Stomach (tissue), 4 donors: ENCODE data around the gene LAMTOR4.

Source experiments
- EP300 ChIP-seq: sonication (generic); formaldehyde crosslinking; IDR thresholded peaks from one replicate; pipeline ENCODE4 v1.6.1; 2017; ENCODE audit warnings: antibody characterized with exemption
- POLR2A ChIP-seq, 4 donors: fragments of 450-650 bp; IDR thresholded peaks; one replicate each; pipeline ENCODE4 v1.6.1; 2016; ENCODE audit warnings: antibody characterized with exemption in 4 of 4, control low read depth in 2 of 4, mild to moderate bottlenecking in 1 of 4, moderate library complexity in 1 of 4
- TF ChIP-seq, protein P1 (sequence below), 7 experiments: fragments of 450-650 bp in 4 of 7; fragments of 200-600 bp in 3 of 7; sonication (generic) in 3 of 7; IDR thresholded peaks; one replicate each; pipeline ENCODE4 v1.5.1; 2016 to 2019; ENCODE audit warnings: antibody characterized with exemption in 7 of 7, control low read depth in 2 of 7, mild to moderate bottlenecking in 1 of 7

DNA sequence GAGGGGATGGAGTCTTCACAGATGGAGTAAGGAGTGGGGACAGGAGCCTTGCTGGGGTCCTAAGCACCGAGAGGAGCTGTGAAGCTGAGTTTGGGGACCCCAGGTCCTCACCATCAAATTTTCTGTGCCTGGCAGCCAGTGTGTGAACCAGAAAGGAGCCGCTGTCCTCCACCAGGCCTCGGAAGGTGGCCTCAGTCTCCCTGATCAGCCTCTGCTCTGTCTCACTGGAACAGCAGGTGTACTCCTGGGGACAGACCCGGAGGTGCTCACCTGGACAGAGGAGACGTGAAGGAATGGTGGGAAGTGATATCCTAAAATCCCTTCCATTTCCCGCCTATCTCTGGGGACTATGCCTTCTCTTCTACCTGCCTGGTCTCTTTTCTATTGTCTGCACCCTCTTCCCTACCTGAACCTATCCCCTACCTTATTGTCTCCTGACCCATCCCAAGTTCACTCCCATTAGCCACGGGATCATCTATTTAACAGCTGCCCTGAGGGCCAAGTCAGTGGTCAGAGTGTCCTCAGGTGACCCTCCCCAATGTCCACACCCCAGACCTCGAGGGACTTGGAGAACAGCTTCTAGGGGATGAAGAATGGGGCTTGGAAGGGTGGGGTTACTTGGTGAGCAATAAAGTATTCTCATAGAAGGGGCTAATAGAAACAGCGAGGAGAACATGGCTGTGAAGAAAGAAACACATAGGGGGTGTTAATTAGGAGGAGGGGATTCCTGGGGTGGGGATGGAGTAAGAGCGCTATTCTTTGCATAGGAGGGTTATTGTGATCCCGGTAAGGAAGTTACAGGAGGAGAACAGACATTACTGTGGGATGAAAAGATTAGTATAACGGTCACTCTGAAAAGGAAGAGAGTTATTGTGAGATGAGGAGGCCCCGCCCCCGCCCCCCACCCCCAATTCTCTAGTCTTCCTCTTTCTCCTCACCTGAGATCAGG, 27.7 kb downstream of the LAMTOR4 start:
- TF ChIP-seq, protein P1, sequence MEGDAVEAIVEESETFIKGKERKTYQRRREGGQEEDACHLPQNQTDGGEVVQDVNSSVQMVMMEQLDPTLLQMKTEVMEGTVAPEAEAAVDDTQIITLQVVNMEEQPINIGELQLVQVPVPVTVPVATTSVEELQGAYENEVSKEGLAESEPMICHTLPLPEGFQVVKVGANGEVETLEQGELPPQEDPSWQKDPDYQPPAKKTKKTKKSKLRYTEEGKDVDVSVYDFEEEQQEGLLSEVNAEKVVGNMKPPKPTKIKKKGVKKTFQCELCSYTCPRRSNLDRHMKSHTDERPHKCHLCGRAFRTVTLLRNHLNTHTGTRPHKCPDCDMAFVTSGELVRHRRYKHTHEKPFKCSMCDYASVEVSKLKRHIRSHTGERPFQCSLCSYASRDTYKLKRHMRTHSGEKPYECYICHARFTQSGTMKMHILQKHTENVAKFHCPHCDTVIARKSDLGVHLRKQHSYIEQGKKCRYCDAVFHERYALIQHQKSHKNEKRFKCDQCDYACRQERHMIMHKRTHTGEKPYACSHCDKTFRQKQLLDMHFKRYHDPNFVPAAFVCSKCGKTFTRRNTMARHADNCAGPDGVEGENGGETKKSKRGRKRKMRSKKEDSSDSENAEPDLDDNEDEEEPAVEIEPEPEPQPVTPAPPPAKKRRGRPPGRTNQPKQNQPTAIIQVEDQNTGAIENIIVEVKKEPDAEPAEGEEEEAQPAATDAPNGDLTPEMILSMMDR (IDR thresholded peaks at IDR 0.05) = no peak
- no peak for TF ChIP-seq POLR2A (IDR thresholded peaks at IDR 0.05)
- no peak for TF ChIP-seq EP300
